ENCODE results near the gene AGTRAP.

AGTRAP gene

GRCh38 chr1:11701551-11701961 lies 34.4 kb upstream of the AGTRAP start:
- no peak overlapping the region for H3K4me3 ChIP-seq (ENCODE audit: control insufficient read depth, low read depth, low read length)
- no peak for TF ChIP-seq CTCF (IDR thresholded peaks at IDR 0.05; ENCODE audit: control insufficient read depth, insufficient read depth, low read depth, low read length, missing control alignments)
- DNase-seq (ENCODE audit: low read depth), result no peak

- no peak overlapping the region for H3K4me3 ChIP-seq (ENCODE audit: control insufficient read depth, low read depth, low read length)
- no peak for DNase-seq (ENCODE audit: low read depth)
- TF ChIP-seq CTCF (IDR thresholded peaks at IDR 0.05; ENCODE audit: control insufficient read depth, insufficient read depth, low read depth, low read length, missing control alignments), result no peak
These were observed 33.7 kb upstream of the AGTRAP start for GRCh38 chr1:11701981-11702803.

- TF ChIP-seq CTCF (IDR thresholded peaks at IDR 0.05; ENCODE audit: control insufficient read depth, insufficient read depth, low read depth, low read length, missing control alignments), result no peak
- H3K4me3 ChIP-seq (ENCODE audit: control insufficient read depth, low read depth, low read length), result no peak overlapping the region
- DNase-seq (ENCODE audit: low read depth), result no peak
These were observed 32.4 kb upstream of the AGTRAP start for GRCh38 chr1:11703357-11704193.

- DNase-seq (ENCODE audit: low read depth), result no peak
- H3K4me3 ChIP-seq (ENCODE audit: control insufficient read depth, low read depth, low read length), result no peak overlapping the region
- TF ChIP-seq CTCF (IDR thresholded peaks at IDR 0.05; ENCODE audit: control insufficient read depth, insufficient read depth, low read depth, low read length, missing control alignments), result no peak
These were observed 31.8 kb upstream of the AGTRAP start for GRCh38 chr1:11704194-11704529.

- H3K4me3 ChIP-seq (ENCODE audit: control insufficient read depth, low read depth, low read length), result no peak overlapping the region
- no peak for TF ChIP-seq CTCF (IDR thresholded peaks at IDR 0.05; ENCODE audit: control insufficient read depth, insufficient read depth, low read depth, low read length, missing control alignments)
- no peak for DNase-seq (ENCODE audit: low read depth)
These were observed 31.1 kb upstream of the AGTRAP start for GRCh38 chr1:11704691-11705475.

- no peak for DNase-seq (ENCODE audit: low read depth)
- no peak overlapping the region for H3K4me3 ChIP-seq (ENCODE audit: control insufficient read depth, low read depth, low read length)
- no peak for TF ChIP-seq CTCF (IDR thresholded peaks at IDR 0.05; ENCODE audit: control insufficient read depth, insufficient read depth, low read depth, low read length, missing control alignments)
These were observed 30.3 kb upstream of the AGTRAP start for GRCh38 chr1:11705596-11705995.

Data from AG09309 (cell line).